ENCODE results near the gene SULT6B1.

GRCh38 chr2:37167636-37168180, 20.8 kb downstream of the SULT6B1 start:
- TF ChIP-seq CTCF (IDR thresholded peaks at IDR 0.05) (no peak), POLR2A (IDR thresholded peaks at IDR 0.05) (no peak), EP300 (IDR thresholded peaks at IDR 0.05) (no peak)
